GM18508 (cell line): ENCODE data around the gene UGT8.
"Not testable (repeated sequence)": the region's sequence is repeated elsewhere in the genome, so short reads cannot be mapped to it uniquely, and the experiment has no call there.

Source experiments
- ATAC-seq: cut with Tn5 transposase; IDR thresholded peaks from one replicate; pipeline ENCODE4 v1.9.1; 2021; ENCODE audit warnings: moderate number of reproducible peaks; ENCODE audit not compliant: insufficient read depth, unreplicated experiment

Gene UGT8

GRCh38 chr4:114598191-114599121, at the start of gene UGT8:
Gene UGT8, plus strand, starts transcription at chr4:114598807. Its CDS starts 24,074 bp downstream, at chr4:114622881.
- no peak for ATAC-seq

GRCh38 chr4:114549638-114550037, 49.0 kb upstream of the UGT8 start:
- ATAC-seq, result no peak

- no peak for ATAC-seq
These were observed 40.1 kb upstream of the UGT8 start for GRCh38 chr4:114558446-114559020.

GRCh38 chr4:114561590-114561989, 37.0 kb upstream of the UGT8 start:
- no peak for ATAC-seq

GRCh38 chr4:114562176-114562904, 36.3 kb upstream of the UGT8 start:
- no peak for ATAC-seq

GRCh38 chr4:114563536-114564315, 34.9 kb upstream of the UGT8 start:
- ATAC-seq, result no peak

- ATAC-seq, result no peak
These were observed 21.2 kb upstream of the UGT8 start for GRCh38 chr4:114577386-114577785.

GRCh38 chr4:114582621-114583020, 16.0 kb upstream of the UGT8 start:
- ATAC-seq, result no peak

GRCh38 chr4:114588305-114588704, 10.3 kb upstream of the UGT8 start:
- no peak for ATAC-seq

GRCh38 chr4:114590360-114590759, 8.2 kb upstream of the UGT8 start:
- ATAC-seq, result not testable (repeated sequence)

- no peak for ATAC-seq
These were observed 5.1 kb upstream of the UGT8 start for GRCh38 chr4:114593526-114593925.

GRCh38 chr4:114595207-114595606, 3.4 kb upstream of the UGT8 start:
- ATAC-seq, result no peak

GRCh38 chr4:114595921-114596320, 2.7 kb upstream of the UGT8 start:
- no peak for ATAC-seq

- no peak for ATAC-seq
These were observed 1.0 kb upstream of the UGT8 start for GRCh38 chr4:114597410-114598115.

GRCh38 chr4:114599231-114599902, 760 bp downstream of the UGT8 start:
- ATAC-seq, result no peak

- ATAC-seq, result no peak
These were observed 1.4 kb downstream of the UGT8 start for GRCh38 chr4:114599903-114600552.

GRCh38 chr4:114600672-114601071, 2.1 kb downstream of the UGT8 start:
- no peak for ATAC-seq

- no peak for ATAC-seq
These were observed 2.9 kb downstream of the UGT8 start for GRCh38 chr4:114601304-114602052.
